ENCODE results near the gene IVD.

DNA sequence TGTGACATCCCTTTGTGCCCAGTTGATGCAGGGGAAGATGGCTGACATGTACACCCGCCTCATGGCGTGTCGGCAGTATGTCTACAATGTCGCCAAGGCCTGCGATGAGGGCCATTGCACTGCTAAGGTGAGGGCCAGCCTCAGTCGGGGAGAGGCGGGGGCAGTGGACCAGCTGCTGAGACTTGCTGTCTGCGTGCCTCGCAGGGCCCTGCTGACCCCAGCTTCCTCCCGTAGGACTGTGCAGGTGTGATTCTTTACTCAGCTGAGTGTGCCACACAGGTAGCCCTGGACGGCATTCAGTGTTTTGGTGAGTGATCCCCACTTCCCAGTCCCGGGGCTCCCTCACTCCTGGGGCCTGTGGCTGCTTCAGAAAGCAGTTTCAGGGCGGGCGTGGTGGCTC, 10.5 kb downstream of the IVD start:
- TF ChIP-seq, protein P1, sequence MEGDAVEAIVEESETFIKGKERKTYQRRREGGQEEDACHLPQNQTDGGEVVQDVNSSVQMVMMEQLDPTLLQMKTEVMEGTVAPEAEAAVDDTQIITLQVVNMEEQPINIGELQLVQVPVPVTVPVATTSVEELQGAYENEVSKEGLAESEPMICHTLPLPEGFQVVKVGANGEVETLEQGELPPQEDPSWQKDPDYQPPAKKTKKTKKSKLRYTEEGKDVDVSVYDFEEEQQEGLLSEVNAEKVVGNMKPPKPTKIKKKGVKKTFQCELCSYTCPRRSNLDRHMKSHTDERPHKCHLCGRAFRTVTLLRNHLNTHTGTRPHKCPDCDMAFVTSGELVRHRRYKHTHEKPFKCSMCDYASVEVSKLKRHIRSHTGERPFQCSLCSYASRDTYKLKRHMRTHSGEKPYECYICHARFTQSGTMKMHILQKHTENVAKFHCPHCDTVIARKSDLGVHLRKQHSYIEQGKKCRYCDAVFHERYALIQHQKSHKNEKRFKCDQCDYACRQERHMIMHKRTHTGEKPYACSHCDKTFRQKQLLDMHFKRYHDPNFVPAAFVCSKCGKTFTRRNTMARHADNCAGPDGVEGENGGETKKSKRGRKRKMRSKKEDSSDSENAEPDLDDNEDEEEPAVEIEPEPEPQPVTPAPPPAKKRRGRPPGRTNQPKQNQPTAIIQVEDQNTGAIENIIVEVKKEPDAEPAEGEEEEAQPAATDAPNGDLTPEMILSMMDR (IDR thresholded peaks at IDR 0.05 in 8 of 11, conservative IDR thresholded peaks at IDR 0.05 in 3 of 11), result no peak
- TF ChIP-seq POLR2AphosphoS5 (IDR thresholded peaks at IDR 0.05), result peak in 2 of 3 donors; percentile 20 to 52

Measured in spleen (tissue), 7 donors.